Measurements from ENCODE around the gene NUP62. TPM values are rescaled to one million over a fixed set of nuclear protein-coding genes. Genes with fewer than 3 reads are reported as not detected.

The NUP62 gene
- total RNA-seq, 3 donors from 2014 or later = 30.9 to 41.0 (median 36.4) TPM

GRCh38 chr19:49920624-49921363, 8.5 kb downstream of the NUP62 start:
- no peak for TF ChIP-seq POLR2AphosphoS5 (IDR thresholded peaks at IDR 0.05)
- TF ChIP-seq POLR2A (IDR thresholded peaks at IDR 0.05) = no peak
- H3K36me3 ChIP-seq = no peaks in the 10 kb centered on the region
- intact Hi-C loops (cut with DNase I; ENCODE audit: low total_unique reads) = no loop called here

GRCh38 chr19:49918089-49918488, 11.2 kb downstream of the NUP62 start:
- Histone ChIP-seq H3K4me3 (no peak overlapping the region), H3K36me3 (no peaks in the 10 kb centered on the region), H3K9me3 (no peaks in the 10 kb centered on the region), H3K4me1 (no peaks in the 10 kb centered on the region), H3K27ac (no peak overlapping the region), H3K27me3 (no peaks in the 10 kb centered on the region)
- intact Hi-C loops (cut with DNase I; ENCODE audit: low total_unique reads) = no loop called here
- TF ChIP-seq POLR2A (IDR thresholded peaks at IDR 0.05) (no peak), POLR2AphosphoS5 (IDR thresholded peaks at IDR 0.05) (no peak)
- TF ChIP-seq, protein P1, sequence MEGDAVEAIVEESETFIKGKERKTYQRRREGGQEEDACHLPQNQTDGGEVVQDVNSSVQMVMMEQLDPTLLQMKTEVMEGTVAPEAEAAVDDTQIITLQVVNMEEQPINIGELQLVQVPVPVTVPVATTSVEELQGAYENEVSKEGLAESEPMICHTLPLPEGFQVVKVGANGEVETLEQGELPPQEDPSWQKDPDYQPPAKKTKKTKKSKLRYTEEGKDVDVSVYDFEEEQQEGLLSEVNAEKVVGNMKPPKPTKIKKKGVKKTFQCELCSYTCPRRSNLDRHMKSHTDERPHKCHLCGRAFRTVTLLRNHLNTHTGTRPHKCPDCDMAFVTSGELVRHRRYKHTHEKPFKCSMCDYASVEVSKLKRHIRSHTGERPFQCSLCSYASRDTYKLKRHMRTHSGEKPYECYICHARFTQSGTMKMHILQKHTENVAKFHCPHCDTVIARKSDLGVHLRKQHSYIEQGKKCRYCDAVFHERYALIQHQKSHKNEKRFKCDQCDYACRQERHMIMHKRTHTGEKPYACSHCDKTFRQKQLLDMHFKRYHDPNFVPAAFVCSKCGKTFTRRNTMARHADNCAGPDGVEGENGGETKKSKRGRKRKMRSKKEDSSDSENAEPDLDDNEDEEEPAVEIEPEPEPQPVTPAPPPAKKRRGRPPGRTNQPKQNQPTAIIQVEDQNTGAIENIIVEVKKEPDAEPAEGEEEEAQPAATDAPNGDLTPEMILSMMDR (IDR thresholded peaks at IDR 0.05) = no peak
- no peak for DNase-seq (ENCODE audit: low spot score in 2 of 2)

More at GRCh38 chr19:49920624-49921363, 8.5 kb downstream of the NUP62 start:
- Histone ChIP-seq H3K9me3 (no peaks in the 10 kb centered on the region), H3K4me1 (no peaks in the 10 kb centered on the region), H3K27me3 (no peaks in the 10 kb centered on the region), H3K27ac (no peak overlapping the region), H3K4me3 (no peak overlapping the region)
- DNase-seq (ENCODE audit: low spot score in 2 of 2) = no peak

- Histone ChIP-seq H3K36me3 (no peaks in the 10 kb centered on the region), H3K27ac (no peak overlapping the region), H3K4me1 (no peaks in the 10 kb centered on the region), H3K27me3 (no peaks in the 10 kb centered on the region), H3K9me3 (no peaks in the 10 kb centered on the region), H3K4me3 (no peak overlapping the region)
- DNase-seq (ENCODE audit: low spot score in 2 of 2) = no peak
- intact Hi-C loops (cut with DNase I; ENCODE audit: low total_unique reads) = no loop called here
- TF ChIP-seq POLR2A (IDR thresholded peaks at IDR 0.05) = no peak
- TF ChIP-seq POLR2AphosphoS5 (IDR thresholded peaks at IDR 0.05) = no peak
- TF ChIP-seq, protein P1 (IDR thresholded peaks at IDR 0.05) = no peak
These were observed 12.2 kb downstream of the NUP62 start for GRCh38 chr19:49916839-49917733.

DNA sequence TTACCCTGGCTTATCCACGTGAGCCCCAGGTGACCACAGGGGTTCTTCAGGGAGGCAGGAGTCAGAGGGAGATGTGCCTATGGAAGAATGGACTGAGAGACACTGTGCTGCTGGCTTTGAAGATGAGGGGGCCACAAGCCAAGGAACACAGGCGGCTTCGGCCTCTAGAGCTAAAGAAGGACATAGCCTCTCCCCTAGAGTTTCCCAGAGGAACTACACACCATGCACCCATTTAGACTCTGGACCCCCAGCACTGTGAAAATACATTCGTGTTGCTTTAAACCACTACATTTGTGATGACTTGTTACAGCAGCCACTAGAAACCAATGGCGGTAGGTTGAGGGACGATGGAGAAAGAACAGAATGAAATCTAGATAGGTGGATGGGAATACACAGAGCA, 14.0 kb downstream of the NUP62 start:
- Histone ChIP-seq H3K27me3 (no peaks in the 10 kb centered on the region), H3K9me3 (no peaks in the 10 kb centered on the region), H3K27ac (no peak overlapping the region), H3K4me3 (no peak overlapping the region), H3K4me1 (no peaks in the 10 kb centered on the region), H3K36me3 (no peaks in the 10 kb centered on the region)
- TF ChIP-seq, protein P1 (IDR thresholded peaks at IDR 0.05) = no peak
- TF ChIP-seq POLR2AphosphoS5 (IDR thresholded peaks at IDR 0.05) (no peak), POLR2A (IDR thresholded peaks at IDR 0.05) (no peak)
- intact Hi-C loops (cut with DNase I; ENCODE audit: low total_unique reads) = no loop called here
- DNase-seq (ENCODE audit: low spot score in 2 of 2) = no peak

- H3K36me3 ChIP-seq = no peaks in the 10 kb centered on the region
- no peak for DNase-seq (ENCODE audit: low spot score in 2 of 2)
- H3K27me3 ChIP-seq = no peaks in the 10 kb centered on the region
- H3K4me1 ChIP-seq = no peaks in the 10 kb centered on the region
- no peak for TF ChIP-seq POLR2A (IDR thresholded peaks at IDR 0.05)
- TF ChIP-seq, protein P1 (IDR thresholded peaks at IDR 0.05) = no peak
- TF ChIP-seq POLR2AphosphoS5 (IDR thresholded peaks at IDR 0.05) = no peak
- no peak overlapping the region for H3K4me3 ChIP-seq
- intact Hi-C loops (cut with DNase I; ENCODE audit: low total_unique reads) = no loop called here
- no peaks in the 10 kb centered on the region for H3K9me3 ChIP-seq
- H3K27ac ChIP-seq = no peak overlapping the region
These were observed 15.6 kb downstream of the NUP62 start for GRCh38 chr19:49913720-49914119.

Measured in breast epithelium (tissue), 4 donors.